Neural progenitor cell (in vitro differentiated cells): ENCODE results near the gene OR8S1. TPM values are rescaled to one million over a fixed set of nuclear protein-coding genes. Genes with fewer than 3 reads are reported as not detected.
A peak's percentile ranks its signal among the peaks of the same experiment; 100 is the strongest.
"Not testable (repeated sequence)": the region's sequence is repeated elsewhere in the genome, so short reads cannot be mapped to it uniquely, and the experiment has no call there.

Experiments
- DNase-seq: peaks from one replicate; pipeline ENCODE4 v3.0.0-alpha.2; 2016; ENCODE audit warnings: low spot score
- H2AFZ ChIP-seq: fragments of 200-600 bp; sonication (generic); replicated peaks from 2 replicates; pipeline ENCODE4 v1.6.1; 2016; ENCODE audit warnings: antibody characterized with exemption
- H3F3A ChIP-seq: fragments of 200-600 bp; sonication (generic); 2 replicates; pipeline ENCODE4 v1.6.1; 2016; ENCODE audit warnings: antibody characterized with exemption, low read depth
- H3K27ac ChIP-seq: fragments of 200-600 bp; sonication (generic); 2 replicates; pipeline ENCODE4 v1.5.1; 2016; ENCODE audit warnings: mild to moderate bottlenecking
- H3K27me3 ChIP-seq: fragments of 200-600 bp; sonication (generic); 2 replicates; pipeline ENCODE4 v1.6.1; 2016; ENCODE audit warnings: mild to moderate bottlenecking, moderate library complexity
- H3K36me3 ChIP-seq: fragments of 200-600 bp; sonication (generic); 2 replicates; pipeline ENCODE4 v1.5.1; 2016
- H3K4me1 ChIP-seq: fragments of 200-600 bp; sonication (generic); 2 replicates; pipeline ENCODE4 v1.6.1; 2016; ENCODE audit warnings: mixed run types
- H3K4me2 ChIP-seq: fragments of 200-600 bp; sonication (generic); 2 replicates; pipeline ENCODE4 v1.6.1; 2016
- H3K4me3 ChIP-seq: fragments of 200-600 bp; sonication (generic); 2 replicates; pipeline ENCODE4 v1.5.1; 2016
- H3K79me2 ChIP-seq: fragments of 200-600 bp; sonication (generic); 2 replicates; pipeline ENCODE4 v1.6.1; 2016; ENCODE audit warnings: low read depth
- H3K9ac ChIP-seq: fragments of 200-600 bp; sonication (generic); 2 replicates; pipeline ENCODE4 v1.6.1; 2016
- H3K9me3 ChIP-seq: fragments of 200-600 bp; sonication (generic); 2 replicates; pipeline ENCODE4 v1.5.1; 2016; ENCODE audit warnings: low read depth
- H4K20me1 ChIP-seq: fragments of 200-600 bp; sonication (generic); 2 replicates; pipeline ENCODE4 v1.6.1; 2016; ENCODE audit warnings: low read depth
- H3K27ac Mint-ChIP-seq: 3 replicates; pipeline ENCODE4 v1.8.0; 2021; ENCODE audit warnings: mixed read lengths
- H3K27me3 Mint-ChIP-seq: 2 replicates; pipeline ENCODE4 v1.8.0; 2022; ENCODE audit warnings: low read depth, mild to moderate bottlenecking, inconsistent platforms, moderate library complexity, mixed read lengths; ENCODE audit not compliant: insufficient read depth
- H3K36me3 Mint-ChIP-seq: 3 replicates; pipeline ENCODE4 v1.8.0; 2021; ENCODE audit warnings: mixed read lengths
- H3K4me1 Mint-ChIP-seq: 3 replicates; pipeline ENCODE4 v1.8.0; 2021; ENCODE audit warnings: mixed read lengths
- H3K4me3 Mint-ChIP-seq: 3 replicates; pipeline ENCODE4 v1.8.0; 2021; ENCODE audit warnings: mild to moderate bottlenecking, moderate library complexity, mixed read lengths
- H3K9me3 Mint-ChIP-seq: 3 replicates; pipeline ENCODE4 v1.8.0; 2020; ENCODE audit warnings: mixed read lengths
- EZH2 ChIP-seq: fragments of 200-600 bp; sonication (generic); IDR thresholded peaks from 2 replicates; pipeline ENCODE4 v1.6.1; 2017; ENCODE audit warnings: antibody characterized with exemption, mild to moderate bottlenecking, moderate library complexity
- EZH2phosphoT487 ChIP-seq: fragments of 200-600 bp; sonication (generic); IDR thresholded peaks from 2 replicates; pipeline ENCODE4 v1.6.1; 2017; ENCODE audit warnings: antibody characterized with exemption
- total RNA-seq: library from RNA; depleted of rRNA; stranded (reverse); fragments of >200 nt; gene quantifications from 2 replicates; pipeline ENCODE4 v1.2.3, GENCODE V29; 2015; ENCODE audit warnings: low replicate concordance
- TF ChIP-seq, protein P1 (sequence below): fragments of 200-600 bp; sonication (generic); IDR thresholded peaks from 2 replicates; pipeline ENCODE4 v1.5.1; 2017; ENCODE audit warnings: antibody characterized with exemption, mild to moderate bottlenecking

OR8S1 gene
- total RNA-seq, 1 donor from 2014 or later: not detected

DNA sequence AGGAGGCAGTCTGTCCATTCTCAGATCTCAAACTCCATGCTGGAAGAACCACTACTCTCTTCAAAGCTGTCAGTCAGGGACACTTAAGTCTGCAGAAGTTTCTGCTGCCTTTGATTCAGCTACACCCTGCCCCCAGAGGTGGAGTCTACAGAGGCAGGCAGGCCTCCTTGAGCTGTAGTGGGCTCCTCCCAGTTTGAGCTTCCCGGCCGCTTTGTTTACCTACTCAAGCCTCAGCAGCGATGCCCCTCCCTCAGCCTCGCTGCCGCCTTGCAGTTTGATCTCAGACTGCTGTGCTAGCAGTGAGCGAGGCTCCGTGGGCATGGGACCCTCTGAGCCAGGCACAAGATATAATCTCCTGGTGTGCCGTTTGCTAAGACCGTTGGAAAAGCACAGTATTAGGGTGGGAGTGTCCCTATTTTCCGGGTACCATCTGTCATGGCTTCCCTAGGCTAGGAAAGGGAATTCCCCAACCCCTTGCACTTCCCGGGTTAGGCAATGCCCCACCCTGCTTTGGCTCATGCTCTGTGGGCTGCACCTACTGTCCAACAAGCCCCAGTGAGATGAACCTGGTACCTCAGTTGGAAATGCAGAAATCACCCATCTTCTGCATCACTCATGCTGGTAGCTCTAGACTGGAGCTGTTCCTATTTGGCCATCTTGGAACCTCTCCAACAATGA lies 28.4 kb downstream of the OR8S1 start:
- not testable (repeated sequence) for H3K79me2 ChIP-seq, H3K4me1 Mint-ChIP-seq, H3K4me2 ChIP-seq, H3K36me3 Mint-ChIP-seq, H3F3A ChIP-seq, H3K27ac Mint-ChIP-seq, H3K27me3 Mint-ChIP-seq, H3K9me3 ChIP-seq, H3K4me3 Mint-ChIP-seq, H3K27ac ChIP-seq, H3K4me1 ChIP-seq, H3K27me3 ChIP-seq, H4K20me1 ChIP-seq, H3K36me3 ChIP-seq, H3K4me3 ChIP-seq, H3K9ac ChIP-seq
- peaks cover 12% of the 10 kb centered on the region for H3K9me3 Mint-ChIP-seq
- H2AFZ ChIP-seq: peak overlapping the region; percentile 2
- peak; percentile 15 for DNase-seq

DNA sequence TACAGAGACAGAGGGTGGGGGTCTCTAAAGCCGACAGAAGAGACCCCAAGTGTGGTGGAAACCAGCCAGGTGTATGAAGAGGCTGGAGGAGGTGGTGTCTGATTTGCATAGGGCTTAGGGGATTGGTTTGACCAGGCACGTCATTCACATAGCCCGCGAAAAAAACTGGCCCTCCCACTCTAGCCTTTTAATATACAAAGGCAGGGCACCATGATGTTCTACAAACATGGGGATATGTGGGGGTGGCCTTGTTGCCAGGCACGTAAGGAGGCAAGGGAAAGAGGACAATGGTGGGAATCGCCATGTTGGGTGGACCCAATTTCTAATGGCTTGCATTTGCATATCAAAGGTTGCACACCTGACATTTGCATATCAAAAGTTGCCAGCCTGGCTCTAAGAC lies 31.2 kb downstream of the OR8S1 start:
- H3F3A ChIP-seq: no peaks in the 10 kb centered on the region
- no peaks in the 10 kb centered on the region for H4K20me1 ChIP-seq
- no peak overlapping the region for H3K4me2 ChIP-seq
- no peaks in the 10 kb centered on the region for H3K4me1 Mint-ChIP-seq
- TF ChIP-seq, protein P1, sequence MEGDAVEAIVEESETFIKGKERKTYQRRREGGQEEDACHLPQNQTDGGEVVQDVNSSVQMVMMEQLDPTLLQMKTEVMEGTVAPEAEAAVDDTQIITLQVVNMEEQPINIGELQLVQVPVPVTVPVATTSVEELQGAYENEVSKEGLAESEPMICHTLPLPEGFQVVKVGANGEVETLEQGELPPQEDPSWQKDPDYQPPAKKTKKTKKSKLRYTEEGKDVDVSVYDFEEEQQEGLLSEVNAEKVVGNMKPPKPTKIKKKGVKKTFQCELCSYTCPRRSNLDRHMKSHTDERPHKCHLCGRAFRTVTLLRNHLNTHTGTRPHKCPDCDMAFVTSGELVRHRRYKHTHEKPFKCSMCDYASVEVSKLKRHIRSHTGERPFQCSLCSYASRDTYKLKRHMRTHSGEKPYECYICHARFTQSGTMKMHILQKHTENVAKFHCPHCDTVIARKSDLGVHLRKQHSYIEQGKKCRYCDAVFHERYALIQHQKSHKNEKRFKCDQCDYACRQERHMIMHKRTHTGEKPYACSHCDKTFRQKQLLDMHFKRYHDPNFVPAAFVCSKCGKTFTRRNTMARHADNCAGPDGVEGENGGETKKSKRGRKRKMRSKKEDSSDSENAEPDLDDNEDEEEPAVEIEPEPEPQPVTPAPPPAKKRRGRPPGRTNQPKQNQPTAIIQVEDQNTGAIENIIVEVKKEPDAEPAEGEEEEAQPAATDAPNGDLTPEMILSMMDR: no peak
- no peak for TF ChIP-seq EZH2phosphoT487
- TF ChIP-seq EZH2: no peak
- no peak overlapping the region for H3K27ac ChIP-seq
- no peaks in the 10 kb centered on the region for H3K4me1 ChIP-seq
- no peaks in the 10 kb centered on the region for H3K79me2 ChIP-seq
- no peak overlapping the region for H3K9ac ChIP-seq
- H3K4me3 ChIP-seq: no peak overlapping the region
- DNase-seq: no peak
- H3K36me3 ChIP-seq: no peaks in the 10 kb centered on the region
- H3K27me3 Mint-ChIP-seq: no peaks in the 10 kb centered on the region
- no peaks in the 10 kb centered on the region for H3K27me3 ChIP-seq
- no peak overlapping the region for H3K27ac Mint-ChIP-seq
- no peaks in the 10 kb centered on the region for H3K9me3 ChIP-seq
- peaks cover 6% of the 10 kb centered on the region for H3K9me3 Mint-ChIP-seq
- no peak overlapping the region for H2AFZ ChIP-seq
- H3K36me3 Mint-ChIP-seq: no peaks in the 10 kb centered on the region
- H3K4me3 Mint-ChIP-seq: no peak overlapping the region

DNA sequence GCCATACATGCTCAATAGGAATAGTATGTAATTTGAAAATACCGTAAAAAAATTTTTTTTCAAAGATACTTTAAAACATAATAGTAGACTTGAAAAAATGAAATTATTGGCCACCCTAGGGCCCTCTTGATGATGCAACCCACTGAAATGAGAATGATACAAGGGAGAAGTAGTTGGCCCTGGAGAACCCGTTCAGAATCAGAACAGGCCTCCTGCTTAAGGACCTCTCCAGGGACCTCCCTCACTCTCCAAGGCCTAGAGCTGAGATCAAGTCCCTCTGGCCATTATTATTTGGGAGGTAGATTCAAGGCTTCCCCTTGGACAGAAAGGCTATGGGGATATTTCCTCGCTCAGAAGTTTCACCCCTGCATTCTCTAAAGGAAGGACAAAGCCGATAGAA lies 32.5 kb downstream of the OR8S1 start:
- Histone ChIP-seq H2AFZ (no peak overlapping the region), H3K27ac (no peak overlapping the region), H3K4me1 (no peaks in the 10 kb centered on the region), H3K4me3 (no peak overlapping the region), H3K9ac (no peak overlapping the region), H3K36me3 (no peaks in the 10 kb centered on the region), H4K20me1 (no peaks in the 10 kb centered on the region), H3K79me2 (no peaks in the 10 kb centered on the region), H3K9me3 (no peaks in the 10 kb centered on the region), H3K4me2 (no peak overlapping the region), H3K27me3 (no peaks in the 10 kb centered on the region), H3F3A (no peaks in the 10 kb centered on the region)
- TF ChIP-seq EZH2phosphoT487 (no peak), EZH2 (no peak)
- TF ChIP-seq, protein P1: no peak
- Mint-ChIP-seq H3K9me3 (no peaks in the 10 kb centered on the region), H3K36me3 (no peaks in the 10 kb centered on the region), H3K27ac (no peak overlapping the region), H3K4me1 (no peaks in the 10 kb centered on the region), H3K4me3 (no peak overlapping the region), H3K27me3 (no peaks in the 10 kb centered on the region)
- no peak for DNase-seq

DNA sequence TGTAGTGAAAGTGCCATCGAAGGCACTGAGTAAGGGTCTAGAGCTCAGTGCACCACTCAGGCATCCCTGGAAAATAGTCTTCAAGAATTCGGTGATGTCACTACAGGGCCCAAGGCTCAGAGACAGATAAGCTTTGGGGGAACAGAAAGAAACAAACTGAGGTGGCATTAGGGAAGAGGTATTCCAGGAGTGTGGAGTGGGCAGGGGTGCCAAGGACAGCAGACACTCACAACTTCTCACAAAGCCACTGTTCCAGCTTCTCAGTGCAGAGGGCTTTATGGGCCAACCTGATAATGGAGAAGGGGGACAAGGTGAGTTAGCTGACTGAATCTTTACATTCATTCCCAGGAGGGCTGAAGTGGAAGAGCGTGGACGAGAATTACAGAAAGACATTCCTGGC lies 42.3 kb downstream of the OR8S1 start:
- Histone ChIP-seq H3K4me1 (no peaks in the 10 kb centered on the region), H3K79me2 (no peaks in the 10 kb centered on the region), H3K9me3 (no peaks in the 10 kb centered on the region), H3F3A (no peaks in the 10 kb centered on the region), H3K9ac (no peak overlapping the region), H2AFZ (no peak overlapping the region), H3K27ac (no peak overlapping the region), H3K4me2 (no peak overlapping the region), H3K4me3 (no peak overlapping the region), H3K27me3 (no peaks in the 10 kb centered on the region), H3K36me3 (no peaks in the 10 kb centered on the region), H4K20me1 (no peaks in the 10 kb centered on the region)
- H3K4me3 Mint-ChIP-seq: no peak overlapping the region
- TF ChIP-seq EZH2phosphoT487: no peak
- H3K4me1 Mint-ChIP-seq: no peaks in the 10 kb centered on the region
- DNase-seq: no peak
- no peak overlapping the region for H3K27ac Mint-ChIP-seq
- no peaks in the 10 kb centered on the region for H3K9me3 Mint-ChIP-seq
- H3K36me3 Mint-ChIP-seq: no peaks in the 10 kb centered on the region
- no peaks in the 10 kb centered on the region for H3K27me3 Mint-ChIP-seq
